ENCODE data around the gene SHC2.

Gene SHC2

GRCh38 chr19:472005-472858 is 11.4 kb upstream of the SHC2 start:
- DNase-seq (ENCODE audit: low read depth in 1 of 2, low spot score in 1 of 2): no peak

DNA sequence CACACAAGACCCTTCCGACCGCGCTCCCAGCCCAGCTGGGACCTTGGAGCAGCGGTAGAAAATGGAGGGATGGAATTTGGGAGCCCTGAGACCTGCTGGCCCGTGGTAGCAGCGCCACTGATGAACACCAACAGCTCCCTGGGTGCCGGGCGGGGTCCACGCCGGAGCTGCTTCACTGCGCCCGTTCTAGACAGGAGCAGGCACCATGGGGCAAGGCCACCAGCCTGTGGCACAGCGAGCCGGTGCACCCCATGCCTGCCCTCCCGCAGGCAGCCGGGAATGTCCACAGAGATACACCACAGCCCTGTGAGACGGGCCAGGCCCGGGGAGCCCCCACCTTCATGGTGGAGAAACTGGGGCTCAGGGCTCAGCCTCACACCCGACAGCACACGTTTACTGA is 9.9 kb upstream of the SHC2 start:
- no peak for DNase-seq (ENCODE audit: low read depth in 1 of 2, low spot score in 1 of 2)

DNA sequence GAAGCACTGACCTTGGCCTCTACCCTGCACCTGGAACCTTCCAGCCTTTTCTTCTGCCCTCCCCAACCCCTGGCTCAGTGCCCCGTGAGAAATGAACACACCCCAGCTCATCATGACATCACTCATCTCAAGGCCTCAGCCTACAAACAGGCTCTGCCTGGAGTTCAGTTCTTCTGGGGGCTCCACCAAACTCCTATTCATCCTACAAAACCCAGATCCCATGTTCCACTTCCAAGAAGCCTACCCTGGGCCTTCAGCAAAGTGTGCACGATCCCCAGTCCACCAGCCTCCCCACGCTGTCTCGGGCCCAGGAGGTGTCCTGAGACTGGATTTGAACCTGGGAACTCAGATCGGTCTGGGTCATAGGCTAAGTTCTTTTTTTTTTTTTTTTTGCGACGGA is 9.0 kb upstream of the SHC2 start:
- DNase-seq (ENCODE audit: low read depth in 1 of 2, low spot score in 1 of 2): no peak

DNA sequence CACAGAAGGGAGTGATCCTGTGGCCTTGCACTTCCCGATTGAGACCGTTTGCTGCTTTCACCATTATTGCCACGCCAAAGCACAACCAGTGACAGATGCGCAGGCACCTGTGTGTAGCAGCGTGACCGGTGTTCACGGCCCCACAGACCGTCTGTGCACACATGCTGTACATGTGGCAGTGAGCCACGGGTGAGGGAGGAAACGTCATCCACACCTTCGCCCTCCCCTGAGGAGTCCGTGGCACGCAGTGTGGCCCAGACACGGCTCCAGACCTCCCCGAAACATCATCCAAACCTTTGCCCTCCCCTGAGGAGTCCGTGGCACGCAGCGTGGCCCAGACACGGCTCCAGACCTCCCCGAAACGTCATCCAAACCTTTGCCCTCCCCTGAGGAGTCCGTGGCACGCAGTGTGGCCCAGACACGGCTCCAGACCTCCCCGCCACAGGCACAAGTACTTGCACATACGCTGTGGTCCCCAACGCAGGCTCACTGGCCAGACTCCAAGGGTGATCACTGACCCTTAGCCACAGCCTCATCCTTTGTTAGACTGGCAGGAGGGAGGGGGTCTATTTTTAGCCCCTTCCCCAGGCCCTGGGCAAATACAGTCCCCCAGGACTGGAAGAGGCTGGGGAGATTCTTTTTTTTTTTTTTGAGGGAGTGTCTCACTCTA is 7.9 kb upstream of the SHC2 start:
- no peak for DNase-seq (ENCODE audit: low read depth in 1 of 2, low spot score in 1 of 2)

DNA sequence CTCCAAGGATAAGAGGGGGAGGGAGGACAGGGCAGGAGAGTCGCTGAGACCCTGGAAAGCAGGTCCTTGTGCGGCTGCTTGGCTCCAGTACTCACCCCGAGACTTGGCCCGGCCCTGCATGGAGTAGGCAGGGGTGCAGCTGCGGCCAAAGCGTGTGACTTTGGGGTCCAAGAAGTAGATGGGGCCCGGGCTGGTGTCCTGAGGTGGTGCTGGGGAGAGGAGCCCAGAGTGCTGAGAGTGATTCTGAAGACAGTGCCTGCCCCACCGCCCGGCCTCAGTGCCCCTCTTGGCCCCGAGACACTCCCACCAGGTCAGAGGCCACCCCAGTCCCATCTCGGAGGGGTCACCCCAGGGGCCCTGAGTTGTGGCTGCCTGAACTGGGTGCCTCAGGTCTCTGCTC is 6.7 kb upstream of the SHC2 start:
- no peak for DNase-seq (ENCODE audit: low read depth in 1 of 2, low spot score in 1 of 2)

- DNase-seq (ENCODE audit: low read depth in 1 of 2, low spot score in 1 of 2): no peak
These were observed 4.4 kb upstream of the SHC2 start for GRCh38 chr19:465056-465816.

- DNase-seq (ENCODE audit: low read depth in 1 of 2, low spot score in 1 of 2): no peak
These were observed 3.3 kb upstream of the SHC2 start for GRCh38 chr19:464208-464545.

DNA sequence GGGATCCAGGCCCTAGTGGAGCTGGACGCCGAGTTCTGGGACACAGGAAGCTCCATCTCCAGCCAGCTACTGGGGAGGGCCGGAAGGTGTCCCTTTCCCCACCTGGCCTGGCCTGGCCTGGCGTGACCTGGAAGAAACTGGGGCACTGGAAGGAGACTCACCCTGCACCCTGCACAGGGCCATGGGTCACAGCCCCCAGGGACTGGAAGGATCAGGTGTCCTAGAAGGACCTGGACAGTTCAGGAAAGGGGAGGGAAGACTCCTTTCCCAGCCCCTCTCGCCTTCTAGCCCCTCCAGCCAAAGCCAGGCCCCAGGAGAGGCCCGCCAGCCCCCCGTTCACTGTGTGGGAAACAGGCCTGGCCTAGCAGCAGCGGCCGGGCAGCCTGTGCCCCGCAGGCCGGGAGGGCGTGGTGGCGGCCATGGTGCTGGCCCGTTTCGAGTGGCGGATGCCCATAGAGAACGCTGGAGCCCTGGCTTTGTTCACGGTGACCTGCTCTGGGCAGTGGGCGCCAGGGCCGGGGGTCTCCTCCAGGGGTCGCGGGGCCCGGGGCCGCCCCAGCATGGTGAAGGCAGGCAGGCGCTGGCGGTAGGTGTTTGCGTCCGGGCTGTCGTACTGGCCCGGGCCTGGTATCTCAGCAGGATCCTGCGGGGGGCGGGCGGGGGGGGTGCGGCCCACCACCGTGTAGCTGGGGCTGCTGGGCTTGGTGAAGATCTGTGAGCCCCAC is 2.8 kb upstream of the SHC2 start:
- DNase-seq (ENCODE audit: low read depth in 1 of 2, low spot score in 1 of 2): no peak

- DNase-seq (ENCODE audit: low read depth in 1 of 2, low spot score in 1 of 2): no peak
These were observed 1.1 kb upstream of the SHC2 start for GRCh38 chr19:461721-462551.

GRCh38 chr19:459724-460511 is 915 bp downstream of the SHC2 start:
- no peak for DNase-seq (ENCODE audit: low read depth in 1 of 2, low spot score in 1 of 2)

GRCh38 chr19:458091-459042 is 2.5 kb downstream of the SHC2 start:
- DNase-seq (ENCODE audit: low read depth in 1 of 2, low spot score in 1 of 2): no peak

DNA sequence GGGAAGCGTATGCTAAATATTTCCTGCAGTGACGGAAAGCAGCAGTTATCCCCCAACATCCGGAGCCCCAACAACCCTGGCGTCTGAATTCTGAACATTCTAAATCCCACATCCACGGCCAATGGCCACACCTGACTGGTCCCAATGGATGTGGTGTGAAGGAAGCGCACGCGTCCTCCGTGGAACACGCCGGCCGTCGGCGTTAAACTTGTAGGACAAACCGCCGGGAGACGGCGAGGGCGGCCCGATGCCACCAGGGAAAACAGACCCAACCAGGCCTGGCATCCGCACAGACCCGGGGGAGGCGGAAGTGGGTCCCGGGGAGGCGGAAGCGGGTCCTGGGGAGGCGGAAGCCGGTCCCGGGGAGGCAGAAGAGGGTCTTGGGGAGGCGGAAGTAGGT is 3.2 kb downstream of the SHC2 start:
- no peak for DNase-seq (ENCODE audit: low read depth in 1 of 2, low spot score in 1 of 2)

GRCh38 chr19:456547-457110 is 4.2 kb downstream of the SHC2 start:
- no peak for DNase-seq (ENCODE audit: low read depth in 1 of 2, low spot score in 1 of 2)

- DNase-seq (ENCODE audit: low read depth in 1 of 2, low spot score in 1 of 2): no peak
These were observed 4.8 kb downstream of the SHC2 start for GRCh38 chr19:455851-456546.

DNA sequence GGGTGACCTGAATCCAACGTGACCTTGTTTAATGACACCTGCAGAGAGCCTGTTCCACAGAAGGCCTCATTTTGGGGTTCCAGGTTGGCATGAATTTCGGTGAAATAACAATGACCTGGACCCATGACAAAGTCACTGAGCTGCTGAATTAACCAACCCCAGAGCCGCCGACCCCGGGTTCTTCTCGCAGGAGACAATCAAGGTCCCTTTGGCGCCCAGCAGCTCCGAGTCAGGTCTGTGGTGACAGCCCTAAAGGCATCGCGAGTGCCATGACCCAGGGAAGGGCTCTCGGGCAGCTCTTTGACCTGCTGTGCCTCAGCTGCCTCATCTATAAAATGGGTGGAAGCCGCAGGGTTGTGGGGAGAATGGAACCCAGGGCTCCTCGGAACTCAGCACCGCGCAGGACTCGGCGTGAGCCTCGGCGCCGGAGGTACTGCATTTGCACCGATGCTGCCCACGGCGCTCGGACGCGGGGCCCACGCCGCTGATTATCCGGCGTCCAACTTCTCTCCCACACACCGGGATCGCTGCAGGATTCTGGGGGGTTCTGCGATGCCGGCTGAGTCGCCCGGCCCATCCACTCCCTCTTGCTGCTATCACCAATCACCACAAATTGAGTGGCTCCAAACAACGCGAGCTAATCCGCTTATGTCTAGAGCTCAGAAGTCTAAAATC is 5.7 kb downstream of the SHC2 start:
- no peak for DNase-seq (ENCODE audit: low read depth in 1 of 2, low spot score in 1 of 2)

DNA sequence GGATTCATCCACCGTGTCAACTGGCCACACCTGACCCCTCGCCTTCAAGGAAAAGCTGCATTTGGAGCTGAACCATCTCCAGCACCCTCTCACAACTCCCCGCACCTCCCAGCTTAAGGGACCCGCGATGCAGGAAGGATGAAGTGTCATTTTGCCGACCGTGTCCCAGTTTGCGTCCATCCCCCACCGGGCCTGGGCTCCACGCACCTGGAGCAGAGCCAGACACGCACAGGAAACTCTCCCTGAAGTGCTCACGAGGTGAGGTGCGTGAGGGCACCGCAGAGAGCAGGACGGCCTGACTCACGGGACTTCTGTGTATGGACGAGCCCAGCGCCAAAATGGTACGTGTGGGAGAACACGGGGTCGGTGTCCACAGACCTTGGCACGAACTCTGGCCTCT is 7.2 kb downstream of the SHC2 start:
- DNase-seq (ENCODE audit: low read depth in 1 of 2, low spot score in 1 of 2): no peak

GRCh38 chr19:452829-453228 is 8.0 kb downstream of the SHC2 start:
- no peak for DNase-seq (ENCODE audit: low read depth in 1 of 2, low spot score in 1 of 2)

All from activated CD4-positive, alpha-beta T cell treated with anti-CD3 and anti-CD28 coated beads, Interleukin-2, amount 50 U/mL, for 24 hours (primary cell).